Mesothelial cell of epicardium (in vitro differentiated cells): ENCODE data around the gene KLHDC10. TPM values are rescaled to one million over a fixed set of nuclear protein-coding genes. Genes with fewer than 3 reads are reported as not detected.
A peak's percentile ranks its signal among the peaks of the same experiment; 100 is the strongest.

Experiments
- DNase-seq, 2 experiments: peaks; one replicate each; pipeline ENCODE4 v3.0.0; 2021; ENCODE audit warnings: low spot score in 2 of 2; ENCODE audit not compliant: unreplicated experiment in 2 of 2
- H3K27ac Mint-ChIP-seq: 2 replicates; pipeline ENCODE4 v1.8.0; 2021; ENCODE audit warnings: mixed read lengths
- H3K27me3 Mint-ChIP-seq: 2 replicates; pipeline ENCODE4 v1.8.0; 2021; ENCODE audit warnings: low read depth, mixed read lengths
- H3K36me3 Mint-ChIP-seq: 2 replicates; pipeline ENCODE4 v1.8.0; 2021; ENCODE audit warnings: mixed read lengths
- H3K4me1 Mint-ChIP-seq: 2 replicates; pipeline ENCODE4 v1.8.0; 2021; ENCODE audit warnings: mixed read lengths
- H3K4me3 Mint-ChIP-seq: 2 replicates; pipeline ENCODE4 v1.8.0; 2021; ENCODE audit warnings: mild to moderate bottlenecking, moderate library complexity, mixed read lengths
- H3K9me3 Mint-ChIP-seq: 2 replicates; pipeline ENCODE4 v1.8.0; 2021; ENCODE audit warnings: mixed read lengths
- CTCF ChIP-seq: fragments of 200-600 bp; sonication (generic); IDR thresholded peaks from one replicate; pipeline ENCODE4 v1.5.0; 2021; ENCODE audit warnings: antibody characterized with exemption; ENCODE audit not compliant: unreplicated experiment
- total RNA-seq: library from RNA; stranded (reverse); gene quantifications from 3 replicates; pipeline ENCODE4 v1.2.1, GENCODE V29; 2021

KLHDC10 gene
- total RNA-seq, 1 donor from 2014 or later = 45.9 TPM

- peaks cover 28% of the 10 kb centered on the region for H3K4me1 Mint-ChIP-seq
- no peaks in the 10 kb centered on the region for H3K9me3 Mint-ChIP-seq
- peak overlapping the region; percentile 28 for H3K27ac Mint-ChIP-seq
- DNase-seq = no peak
- no peaks in the 10 kb centered on the region for H3K27me3 Mint-ChIP-seq
- peaks cover 55% of the 10 kb centered on the region for H3K36me3 Mint-ChIP-seq
- no peak for TF ChIP-seq CTCF
- no peak overlapping the region for H3K4me3 Mint-ChIP-seq
Measured at GRCh38 chr7:130134106-130134636, 63.8 kb downstream of the KLHDC10 start.

GRCh38 chr7:130134726-130135125 is 64.4 kb downstream of the KLHDC10 start:
- Mint-ChIP-seq H3K27ac (no peak overlapping the region), H3K4me1 (peaks cover 25% of the 10 kb centered on the region), H3K36me3 (peaks cover 51% of the 10 kb centered on the region), H3K27me3 (no peaks in the 10 kb centered on the region), H3K9me3 (no peaks in the 10 kb centered on the region), H3K4me3 (no peak overlapping the region)
- no peak for TF ChIP-seq CTCF
- no peak for DNase-seq

- no peak overlapping the region for H3K4me3 Mint-ChIP-seq
- no peak for TF ChIP-seq CTCF
- H3K27me3 Mint-ChIP-seq = no peaks in the 10 kb centered on the region
- H3K9me3 Mint-ChIP-seq = no peaks in the 10 kb centered on the region
- DNase-seq = no peak
- peak overlapping the region; percentile 55 for H3K27ac Mint-ChIP-seq
- peaks cover 47% of the 10 kb centered on the region for H3K36me3 Mint-ChIP-seq
- peaks cover 25% of the 10 kb centered on the region for H3K4me1 Mint-ChIP-seq
Measured at GRCh38 chr7:130135208-130136205, 65.2 kb downstream of the KLHDC10 start.

GRCh38 chr7:130136579-130137167 is 66.3 kb downstream of the KLHDC10 start:
- H3K9me3 Mint-ChIP-seq = no peaks in the 10 kb centered on the region

GRCh38 chr7:130137207-130137606 is 66.9 kb downstream of the KLHDC10 start:
- Mint-ChIP-seq H3K4me3 (no peak overlapping the region), H3K9me3 (no peaks in the 10 kb centered on the region), H3K4me1 (peaks cover 29% of the 10 kb centered on the region), H3K36me3 (peaks cover 32% of the 10 kb centered on the region), H3K27me3 (no peaks in the 10 kb centered on the region), H3K27ac (no peak overlapping the region)
- TF ChIP-seq CTCF = no peak
- DNase-seq = no peak

More at GRCh38 chr7:130136579-130137167, 66.3 kb downstream of the KLHDC10 start:
- no peak overlapping the region for H3K4me3 Mint-ChIP-seq
- TF ChIP-seq CTCF = no peak
- DNase-seq = no peak
- peaks cover 37% of the 10 kb centered on the region for H3K36me3 Mint-ChIP-seq
- no peaks in the 10 kb centered on the region for H3K27me3 Mint-ChIP-seq
- no peak overlapping the region for H3K27ac Mint-ChIP-seq
- peaks cover 30% of the 10 kb centered on the region for H3K4me1 Mint-ChIP-seq
